Panc1 (cell line): ENCODE results near the gene SLC25A24. TPM values are rescaled to one million over a fixed set of nuclear protein-coding genes. Genes with fewer than 3 reads are reported as not detected.

Experiments
- ATAC-seq: fragments of 200-7000 bp; cut with Tn5 transposase; 2 replicates; pipeline ENCODE4 v1.9.1; 2020; ENCODE audit warnings: mild to moderate bottlenecking, moderate library complexity
- BruUV-seq: library from RNA; stranded (reverse); fragments of 400-500 nt; replicated peaks from 2 replicates; lab custom pipeline; 2021; lab: Mats Ljungman, UMichigan
- CTCF ChIA-PET: fragments of 300-600 bp; sonication (Branson Sonifier 250); formaldehyde crosslinking; loops from one replicate; lab custom pipeline; 2022; ENCODE audit warnings: antibody characterized with exemption; lab: Charles Lee
- POLR2A ChIA-PET: fragments of 300-600 bp; sonication (Branson Sonifier 250); formaldehyde crosslinking; loops from one replicate; lab custom pipeline; 2022; ENCODE audit warnings: antibody characterized with exemption; lab: Charles Lee
- DNase-seq: peaks from one replicate; pipeline ENCODE4 v3.0.0-alpha.2; 2010; ENCODE audit warnings: low read depth, low spot score
- H3K27ac ChIP-seq: 2 replicates; pipeline ENCODE4 v1.5.1; 2011; ENCODE audit warnings: mild to moderate bottlenecking, low read length, inconsistent platforms
- H3K27me3 ChIP-seq: fragments of 200-500 bp; sonication (Bioruptor generic); 2 replicates; pipeline ENCODE4 v1.6.0; 2014; ENCODE audit warnings: low read length, inconsistent platforms; ENCODE audit not compliant: control insufficient read depth, insufficient read depth
- H3K36me3 ChIP-seq: fragments of 200-500 bp; sonication (Bioruptor generic); 2 replicates; pipeline ENCODE4 v1.5.1; 2014; ENCODE audit warnings: inconsistent platforms, mild to moderate bottlenecking, low read length, moderate library complexity; ENCODE audit not compliant: control insufficient read depth, insufficient read depth
- H3K4me1 ChIP-seq: 2 replicates; pipeline ENCODE4 v1.5.1; 2011; ENCODE audit warnings: inconsistent platforms, mild to moderate bottlenecking, low read length, moderate library complexity; ENCODE audit not compliant: control insufficient read depth, insufficient read depth
- H3K4me3 ChIP-seq, 2 experiments: 2 replicates each; pipeline ENCODE4 v1.5.1; 2011 to 2012; ENCODE audit warnings: low read depth in 2 of 2, low read length in 2 of 2, mild to moderate bottlenecking in 2 of 2, inconsistent platforms in 1 of 2, moderate library complexity in 1 of 2
- H3K9me3 ChIP-seq: fragments of 200-500 bp; sonication (Bioruptor generic); 2 replicates; pipeline ENCODE4 v1.5.1; 2014; ENCODE audit warnings: low read depth, mild to moderate bottlenecking, inconsistent platforms, low read length, moderate library complexity; ENCODE audit not compliant: control insufficient read depth, insufficient read depth
- POLR2AphosphoS5 ChIP-seq: IDR thresholded peaks from 2 replicates; pipeline ENCODE4 v1.6.1; 2012; ENCODE audit warnings: mild to moderate bottlenecking, low read depth, low read length, moderate library complexity
- REST ChIP-seq, 2 experiments: IDR thresholded peaks; 2 replicates each; pipeline ENCODE4 v1.6.1; 2011 to 2012; ENCODE audit warnings: low read depth in 2 of 2, control low read depth in 1 of 2, low read length in 1 of 2, mild to moderate bottlenecking in 1 of 2, moderate library complexity in 1 of 2; ENCODE audit not compliant: insufficient read depth in 1 of 2
- SIN3A ChIP-seq: IDR thresholded peaks from 2 replicates; pipeline ENCODE4 v1.6.1; 2012; ENCODE audit warnings: low read depth, mild to moderate bottlenecking, low read length, moderate library complexity, borderline replicate concordance; ENCODE audit not compliant: insufficient read depth
- TCF7L2 ChIP-seq: IDR thresholded peaks from 2 replicates; pipeline ENCODE4 v1.6.1; 2011; ENCODE audit warnings: mild to moderate bottlenecking, low read depth, low read length, inconsistent platforms
- in situ Hi-C: cut with HindIII; loops from 2 replicates; pipeline ENCODE4 v1.10.0; 2016; ENCODE audit warnings: low sequenced_read_pairs, low pct_unique_long_range_greater_than_20kb
- intact Hi-C: fragments of 100-400 bp; cut with micrococcal nuclease; formaldehyde crosslinking; loops from one replicate; pipeline ENCODE4 v1.10.0; 2022; ENCODE audit not compliant: unreplicated experiment
- total RNA-seq: library from RNA; stranded (reverse); gene quantifications from one replicate; pipeline ENCODE4 v1.2.1, GENCODE V29; 2021; ENCODE audit not compliant: unreplicated experiment
- TF ChIP-seq, protein P1 (sequence below): fragments of 450-650 bp; IDR thresholded peaks from 2 replicates; pipeline ENCODE4 v1.5.1; 2017; ENCODE audit warnings: mild to moderate bottlenecking

Gene SLC25A24
- total RNA-seq, 1 experiment from 2014 or later: 31.8 TPM

DNA sequence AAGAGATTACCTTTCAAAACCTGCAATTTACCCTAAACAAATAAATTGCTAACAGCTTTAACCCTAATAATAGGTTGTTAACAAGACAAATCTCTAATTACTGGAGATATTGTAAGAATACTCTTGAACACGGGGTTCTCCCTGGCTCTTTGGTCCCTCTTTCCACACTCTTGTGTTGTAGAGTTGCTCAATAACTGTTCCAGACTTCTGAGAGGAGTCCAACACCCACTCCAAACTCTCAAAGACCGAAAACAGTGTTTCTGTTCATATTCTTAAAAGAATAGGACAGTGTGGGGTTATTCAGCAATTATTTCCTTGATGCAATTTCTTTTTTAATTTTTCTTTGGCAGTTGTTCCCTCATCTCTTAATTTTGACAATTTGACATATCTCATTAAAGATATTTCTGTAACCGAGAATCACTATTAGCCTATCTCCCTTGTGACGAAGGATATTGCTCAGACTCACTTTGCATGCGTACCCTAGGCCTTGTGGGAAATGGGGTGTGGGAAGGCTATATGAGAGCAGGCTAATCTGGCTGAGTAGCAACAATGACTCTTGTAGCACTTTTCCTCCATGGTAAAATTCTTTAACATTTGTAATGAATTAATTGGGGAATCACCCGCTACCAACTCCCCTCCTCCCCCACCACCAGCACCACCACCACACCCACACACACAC is 90.7 kb downstream of the SLC25A24 start:
- no peak overlapping the region for H3K4me3 ChIP-seq
- POLR2A ChIA-PET: no interaction called here
- H3K27ac ChIP-seq: no peak overlapping the region
- intact Hi-C loops (no loop called here), in situ Hi-C loops (no loop called here)
- CTCF ChIA-PET: no interaction called here
- ATAC-seq: no peak
- no TSS peak for BruUV-seq
- no peaks in the 10 kb centered on the region; the same call in 1 of the 2 replicates for H3K9me3 ChIP-seq
- no peaks in the 10 kb centered on the region for H3K36me3 ChIP-seq
- H3K4me1 ChIP-seq: no peaks in the 10 kb centered on the region
- no peak for DNase-seq
- H3K27me3 ChIP-seq: no peaks in the 10 kb centered on the region
- TF ChIP-seq POLR2AphosphoS5 (no peak), TCF7L2 (no peak), SIN3A (no peak), REST (IDR thresholded peaks at IDR 0.05; ENCODE audit: insufficient read depth in 1 of 2, low read depth in 2 of 2, low read length in 1 of 2) (no peak)
- TF ChIP-seq, protein P1, sequence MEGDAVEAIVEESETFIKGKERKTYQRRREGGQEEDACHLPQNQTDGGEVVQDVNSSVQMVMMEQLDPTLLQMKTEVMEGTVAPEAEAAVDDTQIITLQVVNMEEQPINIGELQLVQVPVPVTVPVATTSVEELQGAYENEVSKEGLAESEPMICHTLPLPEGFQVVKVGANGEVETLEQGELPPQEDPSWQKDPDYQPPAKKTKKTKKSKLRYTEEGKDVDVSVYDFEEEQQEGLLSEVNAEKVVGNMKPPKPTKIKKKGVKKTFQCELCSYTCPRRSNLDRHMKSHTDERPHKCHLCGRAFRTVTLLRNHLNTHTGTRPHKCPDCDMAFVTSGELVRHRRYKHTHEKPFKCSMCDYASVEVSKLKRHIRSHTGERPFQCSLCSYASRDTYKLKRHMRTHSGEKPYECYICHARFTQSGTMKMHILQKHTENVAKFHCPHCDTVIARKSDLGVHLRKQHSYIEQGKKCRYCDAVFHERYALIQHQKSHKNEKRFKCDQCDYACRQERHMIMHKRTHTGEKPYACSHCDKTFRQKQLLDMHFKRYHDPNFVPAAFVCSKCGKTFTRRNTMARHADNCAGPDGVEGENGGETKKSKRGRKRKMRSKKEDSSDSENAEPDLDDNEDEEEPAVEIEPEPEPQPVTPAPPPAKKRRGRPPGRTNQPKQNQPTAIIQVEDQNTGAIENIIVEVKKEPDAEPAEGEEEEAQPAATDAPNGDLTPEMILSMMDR: no peak

DNA sequence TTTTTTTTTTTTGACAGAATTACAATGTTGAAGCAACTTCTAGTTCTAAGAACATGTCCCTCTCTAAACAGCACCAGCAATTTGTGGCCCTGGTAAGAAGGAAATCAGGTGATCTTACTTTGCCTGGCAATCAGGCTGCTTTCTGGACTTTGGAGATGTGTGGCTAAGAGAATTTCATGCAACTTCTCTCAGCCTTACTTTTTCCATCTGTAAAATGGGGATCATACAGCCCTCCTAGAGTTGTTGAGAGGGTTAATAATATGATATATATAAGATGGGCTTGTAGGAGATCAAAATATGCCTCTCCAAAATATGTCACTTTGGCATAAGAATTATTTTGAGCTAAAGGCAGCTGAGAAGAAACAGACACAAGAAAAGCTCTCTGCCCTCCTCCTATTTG is 92.0 kb downstream of the SLC25A24 start:
- no peak overlapping the region for H3K27ac ChIP-seq
- TF ChIP-seq TCF7L2 (no peak), REST (IDR thresholded peaks at IDR 0.05; ENCODE audit: insufficient read depth in 1 of 2, low read depth in 2 of 2, low read length in 1 of 2) (no peak), SIN3A (no peak), POLR2AphosphoS5 (no peak)
- TF ChIP-seq, protein P1: no peak
- BruUV-seq: no TSS peak
- DNase-seq: no peak
- no peaks in the 10 kb centered on the region for H3K27me3 ChIP-seq
- no peaks in the 10 kb centered on the region; the same call in 1 of the 2 replicates for H3K9me3 ChIP-seq
- H3K36me3 ChIP-seq: no peaks in the 10 kb centered on the region
- intact Hi-C loops: no loop called here
- H3K4me1 ChIP-seq: no peaks in the 10 kb centered on the region
- ChIA-PET POLR2A (no interaction called here), CTCF (no interaction called here)
- in situ Hi-C loops: no loop called here
- no peak for ATAC-seq
- H3K4me3 ChIP-seq: no peak overlapping the region
